ENCODE results near the gene ZBTB17.

The ZBTB17 gene

GRCh38 chr1:15946571-15947381 is 29.1 kb downstream of the ZBTB17 start:
- no peak for FAIRE-seq

- no peak for FAIRE-seq
Measured at GRCh38 chr1:15945832-15946448, 30.0 kb downstream of the ZBTB17 start.

GRCh38 chr1:15945011-15945831 is 30.7 kb downstream of the ZBTB17 start:
- FAIRE-seq: no peak

- no peak for FAIRE-seq
Measured at GRCh38 chr1:15944308-15945010, 31.4 kb downstream of the ZBTB17 start.

- FAIRE-seq: no peak
Measured at GRCh38 chr1:15943992-15944307, 32.0 kb downstream of the ZBTB17 start.

- FAIRE-seq: no peak
Measured at GRCh38 chr1:15943328-15943991, 32.4 kb downstream of the ZBTB17 start.

GRCh38 chr1:15942661-15943327 is 33.1 kb downstream of the ZBTB17 start:
- no peak for FAIRE-seq

GRCh38 chr1:15941899-15942660 is 33.8 kb downstream of the ZBTB17 start:
- FAIRE-seq: no peak

DNA sequence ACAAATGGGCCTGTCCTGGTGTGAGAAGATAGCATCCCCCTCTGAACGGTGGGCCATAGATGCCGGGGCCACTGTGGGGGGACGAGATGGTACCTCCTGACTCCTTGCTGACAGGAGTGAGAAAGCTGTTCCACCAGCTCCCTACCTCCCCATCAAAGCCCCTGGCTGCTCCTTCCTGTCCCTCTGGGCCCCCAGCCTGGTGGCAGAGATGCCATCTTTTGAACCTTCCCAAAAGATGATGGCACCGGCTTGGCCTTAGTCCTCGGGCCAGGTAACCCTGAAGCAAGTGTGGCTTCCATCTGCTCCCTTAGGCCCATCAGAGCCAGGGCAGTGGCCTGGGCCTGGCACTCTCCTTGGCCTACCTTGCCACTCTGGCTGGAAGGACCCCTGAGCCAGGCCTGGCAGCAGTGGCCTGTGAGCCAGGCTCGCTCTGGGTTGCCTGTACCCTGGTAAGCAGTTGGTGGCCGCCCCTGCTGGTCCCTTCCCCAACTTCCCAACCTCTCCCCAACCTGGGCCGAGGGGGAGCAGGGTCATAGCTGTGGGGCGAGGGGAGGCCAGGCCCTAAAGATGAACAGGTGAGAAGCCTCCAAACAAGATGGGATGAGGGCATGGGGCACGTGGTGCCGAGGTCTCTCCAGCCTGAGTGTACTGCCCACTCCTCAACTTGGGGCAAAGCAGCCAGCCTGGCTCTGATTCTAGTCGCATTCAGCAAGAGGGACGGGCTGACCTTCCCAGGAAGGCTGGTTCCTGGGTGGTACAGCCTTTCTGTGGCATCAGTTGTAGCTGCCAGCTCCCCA is 34.7 kb downstream of the ZBTB17 start:
- no peak for FAIRE-seq

DNA sequence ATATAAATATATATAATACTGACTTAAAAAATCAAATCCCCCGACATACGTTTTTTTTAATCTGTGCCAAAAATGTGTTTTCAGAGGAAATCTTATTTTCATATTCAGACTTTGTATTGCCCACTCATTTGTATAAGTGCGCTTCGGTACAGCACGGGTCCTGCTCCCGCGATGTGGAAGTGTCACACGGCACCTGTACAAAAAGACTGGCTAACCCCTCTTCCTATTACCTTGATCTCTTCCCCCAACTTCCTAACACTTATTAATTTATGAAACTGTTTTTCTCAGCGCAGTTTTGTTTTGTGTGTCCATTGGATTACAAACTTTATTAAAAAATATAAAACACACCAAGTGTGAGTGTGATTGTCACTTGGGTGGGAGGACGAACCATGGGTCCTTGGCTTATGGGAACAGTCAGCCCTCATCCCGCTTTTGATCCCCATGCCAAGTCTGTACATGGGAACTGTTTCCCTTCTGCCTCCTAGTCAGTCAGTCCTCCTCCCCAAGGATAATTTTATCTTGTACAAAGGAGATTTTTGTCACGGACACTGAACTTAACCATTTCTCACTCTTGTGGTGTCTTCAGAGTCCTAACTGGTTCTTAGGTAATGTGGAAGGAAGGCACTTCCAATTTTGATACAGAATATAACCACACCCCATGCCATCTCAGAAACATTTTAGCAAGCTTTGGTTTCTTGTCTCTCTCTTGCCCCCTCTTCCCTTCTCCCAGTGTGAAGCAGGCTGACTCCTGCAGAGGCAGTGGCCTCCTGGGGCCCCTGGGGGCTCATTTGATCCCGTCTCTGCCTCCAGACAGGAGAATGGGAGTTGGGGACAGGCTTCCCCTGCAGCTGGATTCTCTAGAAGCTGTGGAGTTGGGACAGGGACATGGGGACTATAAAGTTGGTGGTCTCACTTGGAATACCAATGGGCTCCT is 35.5 kb downstream of the ZBTB17 start:
- FAIRE-seq: no peak

GRCh38 chr1:15939181-15940109 is 36.5 kb downstream of the ZBTB17 start:
- FAIRE-seq: no peak

DNA sequence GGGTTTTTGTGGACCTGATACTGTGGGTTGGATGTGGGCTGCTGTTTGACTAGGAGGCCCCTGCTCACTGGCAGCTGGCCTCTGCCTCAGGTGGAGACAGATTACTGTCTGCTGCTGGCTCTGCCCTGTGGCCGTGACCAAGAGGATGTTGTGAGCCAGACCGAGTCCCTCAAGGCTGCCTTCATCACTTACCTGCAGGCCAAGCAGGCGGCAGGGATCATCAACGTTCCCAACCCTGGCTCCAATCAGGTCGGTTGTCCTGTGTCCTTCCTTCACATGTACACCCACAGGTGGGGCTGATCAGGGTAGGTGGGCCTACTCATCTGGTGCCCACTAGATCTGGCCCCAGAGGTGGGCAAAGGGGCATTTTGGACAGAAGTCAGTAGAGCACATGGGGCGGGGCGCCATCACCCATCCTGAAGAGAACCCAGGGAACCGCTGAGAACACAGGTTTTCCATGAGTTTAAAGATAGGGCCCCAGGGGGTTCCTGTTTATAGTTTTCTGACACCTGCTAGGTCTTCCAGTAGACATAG is 37.2 kb downstream of the ZBTB17 start:
- FAIRE-seq: no peak

DNA sequence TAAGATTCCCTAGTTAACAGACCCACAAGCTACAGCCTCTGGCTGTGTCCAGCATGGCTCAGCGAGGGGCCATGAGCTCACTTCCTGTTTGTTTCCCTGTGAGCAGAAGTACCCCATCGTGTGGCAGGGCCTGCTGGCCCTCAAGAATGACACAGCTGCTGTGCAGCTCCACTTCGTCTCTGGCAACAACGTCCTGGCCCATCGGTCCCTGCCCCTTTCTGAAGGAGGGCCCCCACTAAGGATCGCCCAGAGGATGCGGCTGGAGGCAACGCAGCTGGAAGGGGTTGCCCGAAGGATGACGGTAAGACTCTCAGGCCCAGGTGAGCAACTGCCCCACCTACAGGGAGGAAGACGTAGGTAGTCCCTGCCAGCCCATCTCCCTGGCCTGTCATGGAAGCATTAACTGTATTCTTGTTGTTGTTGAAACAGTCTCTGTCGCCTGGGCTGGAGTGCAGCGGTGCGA is 38.2 kb downstream of the ZBTB17 start:
- FAIRE-seq: no peak

DNA sequence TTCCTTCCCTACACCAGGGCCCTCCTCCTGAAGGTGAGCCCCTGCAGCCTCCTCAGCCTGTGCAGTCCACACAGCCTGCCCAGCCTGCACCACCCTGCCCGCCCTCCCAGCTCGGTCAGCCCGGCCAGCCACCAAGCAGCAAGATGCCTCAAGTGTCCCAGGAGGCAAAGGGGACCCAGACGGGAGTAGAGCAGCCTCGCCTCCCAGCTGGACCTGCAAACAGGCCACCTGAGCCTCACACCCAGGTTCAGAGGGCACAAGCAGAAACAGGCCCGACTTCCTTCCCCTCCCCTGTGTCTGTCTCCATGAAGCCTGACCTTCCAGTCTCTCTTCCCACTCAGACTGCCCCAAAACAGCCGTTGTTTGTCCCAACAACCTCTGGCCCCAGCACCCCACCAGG is 38.8 kb downstream of the ZBTB17 start:
- no peak for FAIRE-seq

DNA sequence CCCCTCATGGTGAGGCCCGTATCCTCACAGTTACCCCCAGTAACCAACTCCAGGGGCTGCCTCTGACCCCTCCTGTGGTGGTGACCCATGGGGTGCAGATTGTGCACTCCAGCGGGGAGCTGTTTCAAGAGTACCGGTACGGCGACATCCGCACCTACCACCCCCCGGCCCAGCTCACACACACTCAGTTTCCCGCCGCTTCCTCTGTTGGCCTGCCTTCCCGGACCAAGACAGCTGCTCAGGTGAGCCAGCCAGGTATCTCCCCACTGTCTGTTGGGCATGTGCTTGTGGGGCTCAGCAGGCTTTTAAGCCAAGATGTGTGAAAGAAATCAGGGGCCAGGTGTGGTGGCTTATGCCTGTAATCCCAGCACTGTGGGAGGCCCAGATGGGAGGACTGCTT is 39.9 kb downstream of the ZBTB17 start:
- no peak for FAIRE-seq

DNA sequence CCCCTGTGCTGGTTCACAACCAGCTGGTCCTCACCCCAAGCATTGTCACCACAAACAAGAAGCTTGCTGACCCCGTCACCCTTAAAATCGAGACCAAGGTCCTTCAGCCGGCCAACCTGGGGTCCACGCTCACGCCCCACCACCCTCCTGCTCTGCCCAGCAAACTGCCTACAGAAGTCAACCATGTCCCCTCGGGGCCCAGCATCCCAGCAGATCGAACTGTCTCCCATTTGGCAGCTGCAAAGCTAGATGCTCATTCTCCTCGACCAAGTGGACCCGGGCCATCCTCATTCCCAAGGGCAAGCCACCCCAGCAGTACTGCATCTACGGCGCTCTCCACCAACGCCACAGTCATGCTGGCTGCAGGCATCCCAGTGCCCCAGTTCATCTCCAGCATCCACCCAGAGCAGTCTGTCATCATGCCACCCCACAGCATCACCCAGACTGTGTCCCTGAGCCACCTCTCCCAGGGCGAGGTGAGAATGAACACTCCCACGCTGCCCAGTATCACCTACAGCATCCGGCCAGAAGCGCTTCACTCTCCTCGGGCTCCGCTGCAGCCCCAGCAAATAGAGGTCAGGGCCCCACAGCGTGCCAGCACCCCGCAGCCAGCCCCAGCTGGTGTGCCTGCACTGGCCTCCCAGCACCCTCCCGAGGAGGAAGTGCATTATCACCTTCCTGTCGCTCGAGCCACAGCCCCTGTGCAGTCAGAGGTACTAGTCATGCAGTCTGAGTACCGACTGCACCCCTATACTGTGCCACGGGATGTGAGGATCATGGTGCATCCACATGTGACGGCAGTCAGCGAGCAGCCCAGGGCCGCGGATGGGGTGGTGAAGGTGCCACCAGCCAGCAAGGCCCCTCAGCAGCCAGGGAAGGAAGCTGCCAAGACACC is 40.6 kb downstream of the ZBTB17 start:
- FAIRE-seq: no peak
